OCI-LY3 (cell line): ENCODE results near the gene SHC3.

ENCODE experiments used
- H2AFZ ChIP-seq: fragments of 200-600, 300-600 bp; shearing (Covaris generic); 2 replicates; pipeline ENCODE4 v1.6.0; 2014; ENCODE audit warnings: antibody characterized with exemption, low read depth, low read length
- H3K27ac ChIP-seq: fragments of 200-600, 300-600 bp; sonication (generic); 2 replicates; pipeline ENCODE4 v1.5.1; 2014; ENCODE audit warnings: mild to moderate bottlenecking, low read length, moderate library complexity, mixed read lengths
- H3K27me3 ChIP-seq: fragments of 200-600, 300-600 bp; sonication (generic); 2 replicates; pipeline ENCODE4 v1.6.1; 2014; ENCODE audit warnings: low read depth, low read length, mixed read lengths
- H3K36me3 ChIP-seq: fragments of 200-600, 300-600 bp; sonication (generic); replicated peaks from 2 replicates; pipeline ENCODE3; 2014; ENCODE audit warnings: low read depth, low read length, mixed read lengths
- H3K4me1 ChIP-seq: fragments of 300-600, 200-600 bp; sonication (generic); 2 replicates; pipeline ENCODE4 v1.6.1; 2014; ENCODE audit warnings: low read length, mixed read lengths
- H3K4me2 ChIP-seq: fragments of 200-600, 300-600 bp; sonication (generic); 2 replicates; pipeline ENCODE4 v1.6.1; 2014; ENCODE audit warnings: low read length, mixed read lengths
- H3K4me3 ChIP-seq: fragments of 300-600, 200-600 bp; sonication (generic); 2 replicates; pipeline ENCODE4 v1.5.1; 2014; ENCODE audit warnings: antibody characterized with exemption, mild to moderate bottlenecking, low read length, moderate library complexity
- H3K79me2 ChIP-seq: fragments of 300-600, 200-600 bp; shearing (Covaris generic); 2 replicates; pipeline ENCODE4 v1.6.1; 2014; ENCODE audit warnings: mild to moderate bottlenecking, low read length, mixed read lengths
- H3K9ac ChIP-seq: fragments of 300-600, 200-600 bp; shearing (Covaris generic); 2 replicates; pipeline ENCODE4 v1.6.0; 2014; ENCODE audit warnings: mild to moderate bottlenecking, low read length, moderate library complexity
- H3K9me3 ChIP-seq: fragments of 200-600, 300-600 bp; shearing (Covaris generic); 2 replicates; pipeline ENCODE4 v1.6.1; 2014; ENCODE audit warnings: low read length, mixed read lengths; ENCODE audit not compliant: insufficient read depth
- H4K20me1 ChIP-seq: fragments of 200-600, 300-600 bp; sonication (generic); 2 replicates; pipeline ENCODE4 v1.6.1; 2016; ENCODE audit warnings: low read length, mixed read lengths; ENCODE audit not compliant: insufficient read depth
- CTCF ChIP-seq: fragments of 200-600, 300-600 bp; sonication (generic); IDR thresholded peaks from 2 replicates; pipeline ENCODE4 v1.5.1; 2014; ENCODE audit warnings: antibody characterized with exemption, low read length, low read depth
- EZH2phosphoT487 ChIP-seq: fragments of 200-600 bp; shearing (Covaris generic); IDR thresholded peaks from 2 replicates; pipeline ENCODE4 v1.6.1; 2018; ENCODE audit warnings: antibody characterized with exemption, mixed run types, low read depth

SHC3 gene

GRCh38 chr9:89026876-89027275 lies 151.7 kb downstream of the SHC3 start:
- H3K4me3 ChIP-seq = no peak overlapping the region
- no peak overlapping the region for H2AFZ ChIP-seq
- H3K4me2 ChIP-seq = no peak overlapping the region
- H3K9ac ChIP-seq = no peak overlapping the region
- no peaks in the 10 kb centered on the region for H3K79me2 ChIP-seq
- TF ChIP-seq CTCF (no peak), EZH2phosphoT487 (no peak)
- no peak overlapping the region for H3K27ac ChIP-seq
- no peaks in the 10 kb centered on the region; the same call in 1 of the 2 replicates for H3K9me3 ChIP-seq
- 0 out of 2 replicates have a peak, but pooled peaks cover 3% of the 10 kb centered on the region for H3K27me3 ChIP-seq
- H3K4me1 ChIP-seq = no peaks in the 10 kb centered on the region
- no peaks in the 10 kb centered on the region for H4K20me1 ChIP-seq
- no peaks in the 10 kb centered on the region for H3K36me3 ChIP-seq

DNA sequence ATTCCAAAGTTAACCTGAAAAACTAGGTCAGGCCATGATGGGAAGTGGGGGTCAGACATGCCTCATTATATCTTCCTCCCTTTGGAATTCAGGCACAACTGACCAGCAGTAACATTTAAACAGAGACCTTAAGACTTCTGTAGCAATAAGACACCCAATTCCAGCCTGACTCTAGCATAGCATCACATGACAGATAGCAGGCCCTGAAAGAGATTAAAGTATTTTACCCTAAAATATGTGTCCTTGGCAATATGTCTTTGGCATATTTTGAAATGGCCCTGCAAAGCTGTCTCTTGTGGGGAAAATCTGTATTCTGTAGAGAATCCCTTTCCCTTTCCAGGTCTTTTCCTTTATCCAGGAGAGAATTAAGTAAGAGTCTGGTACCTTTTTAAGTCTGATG lies 153.1 kb downstream of the SHC3 start:
- TF ChIP-seq CTCF (no peak), EZH2phosphoT487 (no peak)

GRCh38 chr9:89024727-89025126 lies 153.9 kb downstream of the SHC3 start:
- H4K20me1 ChIP-seq = no peaks in the 10 kb centered on the region
- no peaks in the 10 kb centered on the region for H3K27me3 ChIP-seq
- H3K27ac ChIP-seq = no peak overlapping the region
- H3K79me2 ChIP-seq = no peaks in the 10 kb centered on the region
- no peak overlapping the region for H2AFZ ChIP-seq
- no peak overlapping the region for H3K9ac ChIP-seq
- no peak overlapping the region for H3K4me2 ChIP-seq
- no peaks in the 10 kb centered on the region for H3K4me1 ChIP-seq
- TF ChIP-seq CTCF = no peak
- no peak for TF ChIP-seq EZH2phosphoT487
- no peaks in the 10 kb centered on the region for H3K9me3 ChIP-seq
- no peaks in the 10 kb centered on the region for H3K36me3 ChIP-seq
- H3K4me3 ChIP-seq = no peak overlapping the region

More for the DNA sequence above, 153.1 kb downstream of the SHC3 start:
- Histone ChIP-seq H4K20me1 (no peaks in the 10 kb centered on the region), H2AFZ (no peak overlapping the region), H3K9ac (no peak overlapping the region), H3K79me2 (no peaks in the 10 kb centered on the region), H3K4me3 (no peak overlapping the region), H3K27me3 (0 out of 2 replicates have a peak, but pooled peaks cover 3% of the 10 kb centered on the region), H3K36me3 (no peaks in the 10 kb centered on the region), H3K4me1 (no peaks in the 10 kb centered on the region), H3K9me3 (no peaks in the 10 kb centered on the region; the same call in 1 of the 2 replicates), H3K27ac (no peak overlapping the region), H3K4me2 (no peak overlapping the region)

- H3K36me3 ChIP-seq = no peaks in the 10 kb centered on the region
- H2AFZ ChIP-seq = no peak overlapping the region
- no peaks in the 10 kb centered on the region for H3K9me3 ChIP-seq
- no peak overlapping the region for H3K4me3 ChIP-seq
- no peaks in the 10 kb centered on the region for H3K79me2 ChIP-seq
- no peaks in the 10 kb centered on the region for H4K20me1 ChIP-seq
- no peak overlapping the region for H3K27ac ChIP-seq
- no peak overlapping the region for H3K4me2 ChIP-seq
- TF ChIP-seq EZH2phosphoT487 (no peak), CTCF (no peak)
- H3K9ac ChIP-seq = no peak overlapping the region
- no peaks in the 10 kb centered on the region for H3K4me1 ChIP-seq
- no peaks in the 10 kb centered on the region for H3K27me3 ChIP-seq
Measured at GRCh38 chr9:89023740-89024139, 154.9 kb downstream of the SHC3 start.
